GM18498 (cell line): ENCODE measurements around the gene ORC4.
A peak's percentile ranks its signal among the peaks of the same experiment; 100 is the strongest.
"Not testable (repeated sequence)": the region's sequence is repeated elsewhere in the genome, so short reads cannot be mapped to it uniquely, and the experiment has no call there.

Experiments
- ATAC-seq: cut with Tn5 transposase; IDR thresholded peaks from one replicate; pipeline ENCODE4 v1.9.1; 2021; ENCODE audit warnings: mild to moderate bottlenecking, moderate library complexity; ENCODE audit not compliant: unreplicated experiment

The ORC4 gene

GRCh38 chr2:148021059-148021861, 723 bp upstream of the ORC4 start, which contains the start of gene MBD5:
Gene MBD5, plus strand, starts transcription at chr2:148021091.
- ATAC-seq: peak; percentile 48

DNA sequence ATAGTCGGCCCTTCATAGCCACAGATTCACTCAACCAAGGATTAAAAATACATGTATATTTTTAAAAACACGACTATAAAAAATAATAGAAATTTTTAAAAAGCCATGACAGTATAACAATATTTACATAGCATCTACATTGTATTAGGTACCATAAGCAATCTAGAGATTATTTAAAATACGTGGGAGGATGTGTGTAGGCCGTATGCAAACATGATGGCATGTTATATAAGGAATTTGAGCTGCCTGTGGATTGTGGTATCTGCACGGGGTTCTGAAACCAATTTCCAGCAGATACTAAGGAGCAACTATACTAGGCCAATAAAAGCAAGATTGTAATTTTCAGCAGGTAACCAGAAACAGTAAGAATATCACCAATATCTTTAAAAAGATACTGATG, 5.9 kb downstream of the ORC4 start:
- ATAC-seq: no peak

GRCh38 chr2:148013876-148014275, 6.7 kb downstream of the ORC4 start:
- no peak for ATAC-seq

- ATAC-seq: not testable (repeated sequence)
Measured at GRCh38 chr2:148008411-148008810, 12.1 kb downstream of the ORC4 start.

DNA sequence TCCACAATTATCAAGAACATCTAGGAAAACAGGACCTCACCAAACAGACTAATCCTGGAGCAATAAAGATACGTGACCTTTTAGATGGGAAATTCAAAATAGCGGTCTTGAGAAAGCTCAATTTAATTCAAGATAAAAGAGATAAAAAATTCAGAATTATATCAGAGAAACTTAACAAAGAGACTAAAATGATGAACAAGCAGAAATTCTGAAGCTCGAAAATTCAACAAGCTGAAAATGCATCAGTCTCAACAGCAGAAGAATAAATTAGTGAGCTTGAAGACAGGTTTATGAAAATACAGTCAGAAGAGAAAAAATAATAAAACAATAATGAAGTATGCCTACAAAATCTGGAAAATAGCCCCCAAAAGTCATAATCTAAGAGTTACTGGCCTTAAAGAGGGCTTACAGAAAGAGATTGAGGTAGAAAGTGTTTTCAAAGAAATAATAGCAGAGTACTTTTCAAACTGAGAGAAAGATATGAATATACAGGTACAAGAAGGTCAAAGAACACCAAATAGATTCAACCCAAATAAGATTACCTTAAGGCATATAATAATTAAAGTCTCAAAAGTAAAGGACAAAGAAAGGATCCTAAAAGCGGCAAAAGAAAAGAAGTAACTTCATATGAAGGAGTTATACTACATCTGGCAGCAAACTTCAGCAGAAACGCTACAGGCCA, 13.2 kb downstream of the ORC4 start:
- no peak for ATAC-seq

DNA sequence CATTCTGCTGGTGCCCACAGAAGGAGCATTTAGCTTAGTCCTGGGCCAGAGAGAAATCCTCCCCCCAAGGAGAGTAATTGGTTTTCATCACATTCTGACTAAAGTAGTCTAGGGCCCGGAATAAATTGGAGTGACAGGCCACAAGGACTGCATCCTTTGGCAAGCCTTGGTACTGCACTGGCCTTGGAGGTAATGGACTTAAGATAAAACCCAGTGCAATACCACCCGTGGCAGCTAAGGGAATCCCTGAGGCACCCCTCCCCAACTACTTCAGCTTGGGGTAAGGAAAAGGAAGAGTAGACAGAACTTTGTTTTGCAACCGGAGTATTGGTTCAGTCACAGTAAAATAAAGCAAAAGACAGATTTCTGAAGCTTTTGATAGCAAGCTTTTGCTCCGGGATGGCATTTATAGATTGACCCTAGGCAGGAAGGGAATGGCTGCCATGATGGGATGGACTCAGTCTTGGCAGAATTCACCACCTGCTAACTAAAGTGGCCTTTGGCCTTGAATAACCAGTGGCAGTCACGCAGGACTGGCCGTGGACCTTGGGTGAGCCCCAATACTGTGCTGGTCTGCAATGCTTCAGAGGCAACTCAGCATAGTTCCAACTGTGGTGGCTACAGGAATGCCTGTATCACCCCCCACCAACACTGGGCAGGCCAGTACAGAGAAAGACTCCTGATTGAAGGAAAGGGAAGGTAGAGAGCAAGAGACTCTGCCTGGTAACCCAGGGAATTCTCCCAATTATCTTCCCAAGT, 14.1 kb downstream of the ORC4 start:
- ATAC-seq: no peak

DNA sequence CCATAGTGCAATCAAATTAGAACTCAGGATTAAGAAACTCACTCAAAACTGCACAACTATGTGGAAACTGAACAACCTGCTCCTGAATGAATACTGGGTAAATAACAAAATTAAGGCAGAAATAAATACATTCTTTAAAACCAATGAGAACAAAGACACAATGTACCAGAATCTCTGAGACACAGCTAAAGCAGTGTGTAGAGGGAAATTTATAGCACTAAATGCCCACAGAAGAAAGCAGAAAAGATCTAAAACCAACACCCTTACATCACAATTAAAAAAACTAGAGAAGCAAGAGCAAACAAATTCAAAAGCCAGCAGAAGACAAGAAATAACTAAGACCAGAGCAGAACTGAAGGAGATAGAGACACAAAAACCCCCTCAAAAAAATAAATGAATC, 18.1 kb downstream of the ORC4 start:
- ATAC-seq: not testable (repeated sequence)

DNA sequence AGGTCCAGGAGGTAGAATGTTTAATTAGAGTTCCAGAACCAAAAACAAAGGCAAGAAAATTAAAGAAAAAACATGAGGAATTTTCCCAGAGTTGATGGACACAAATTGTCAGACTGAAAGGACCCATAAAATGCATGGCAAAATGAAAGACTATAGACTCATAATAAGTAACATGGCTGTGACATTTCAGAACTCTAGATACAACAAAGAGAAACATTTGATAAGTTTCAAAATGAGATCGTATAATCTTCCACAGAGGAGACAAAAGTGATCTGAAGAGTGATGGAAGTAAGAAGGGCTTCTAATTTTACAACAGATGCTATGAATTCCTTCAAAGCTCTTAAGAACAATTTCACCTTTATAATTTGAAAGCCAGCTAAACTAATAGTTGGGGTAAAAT, 20.4 kb downstream of the ORC4 start:
- ATAC-seq: no peak

DNA sequence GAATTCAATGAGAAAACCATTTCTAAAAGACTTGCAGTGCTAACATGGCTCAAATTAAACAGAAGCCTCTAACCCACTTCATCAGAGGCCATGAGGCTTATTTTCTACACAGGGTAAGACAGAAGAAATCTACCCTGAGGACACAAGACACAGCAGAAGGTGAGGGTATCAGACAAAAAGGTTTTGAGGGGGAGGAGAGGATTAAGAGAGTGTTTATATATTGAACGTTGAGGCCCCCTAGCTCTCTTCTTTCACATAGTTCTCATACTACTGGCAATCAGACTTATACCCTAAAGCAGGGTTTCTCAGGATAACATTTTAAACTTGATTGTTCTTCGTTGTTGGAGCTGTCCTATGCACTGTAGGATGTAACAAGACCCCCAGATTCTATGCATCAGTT, 21.4 kb downstream of the ORC4 start:
- ATAC-seq: no peak

DNA sequence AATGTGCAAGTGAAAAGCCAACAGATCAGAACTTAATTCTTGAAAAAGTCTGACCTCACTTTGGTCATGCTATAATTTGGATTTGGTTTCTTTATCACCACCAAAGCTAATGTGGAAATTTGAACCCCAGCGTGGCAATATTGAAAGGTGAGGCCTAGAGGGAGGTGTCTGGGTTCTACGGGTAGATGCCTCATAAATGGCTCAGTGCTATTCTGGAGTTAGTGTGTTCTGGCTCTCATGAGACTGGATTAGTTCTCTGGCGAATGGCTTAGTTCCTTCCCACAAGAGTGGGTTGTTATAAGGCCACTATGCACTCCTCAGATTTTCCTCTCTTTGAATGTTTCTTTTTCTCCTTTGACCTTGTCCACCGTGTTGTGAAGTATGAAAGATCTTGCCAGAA, 22.3 kb downstream of the ORC4 start:
- ATAC-seq: no peak

DNA sequence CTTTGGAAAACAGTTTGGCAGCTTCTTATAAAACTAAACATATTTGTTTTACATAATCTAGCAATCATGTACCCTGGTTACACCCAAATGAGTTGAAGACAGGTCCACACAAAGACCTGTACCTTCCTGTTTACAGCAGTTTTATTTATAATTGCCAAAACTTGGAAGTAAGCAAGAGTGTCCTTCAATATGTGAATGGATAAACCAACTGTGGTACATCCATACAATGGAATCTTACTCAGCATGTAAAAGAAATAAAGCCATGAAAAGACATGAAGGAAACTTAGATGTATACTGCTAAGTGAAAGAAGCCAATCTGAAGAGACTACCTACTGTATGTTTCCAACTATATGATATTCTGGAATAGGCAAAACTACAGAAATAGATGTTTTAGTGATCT, 23.7 kb downstream of the ORC4 start:
- ATAC-seq: no peak

GRCh38 chr2:147994965-147995364, 25.6 kb downstream of the ORC4 start:
- not testable (repeated sequence) for ATAC-seq

DNA sequence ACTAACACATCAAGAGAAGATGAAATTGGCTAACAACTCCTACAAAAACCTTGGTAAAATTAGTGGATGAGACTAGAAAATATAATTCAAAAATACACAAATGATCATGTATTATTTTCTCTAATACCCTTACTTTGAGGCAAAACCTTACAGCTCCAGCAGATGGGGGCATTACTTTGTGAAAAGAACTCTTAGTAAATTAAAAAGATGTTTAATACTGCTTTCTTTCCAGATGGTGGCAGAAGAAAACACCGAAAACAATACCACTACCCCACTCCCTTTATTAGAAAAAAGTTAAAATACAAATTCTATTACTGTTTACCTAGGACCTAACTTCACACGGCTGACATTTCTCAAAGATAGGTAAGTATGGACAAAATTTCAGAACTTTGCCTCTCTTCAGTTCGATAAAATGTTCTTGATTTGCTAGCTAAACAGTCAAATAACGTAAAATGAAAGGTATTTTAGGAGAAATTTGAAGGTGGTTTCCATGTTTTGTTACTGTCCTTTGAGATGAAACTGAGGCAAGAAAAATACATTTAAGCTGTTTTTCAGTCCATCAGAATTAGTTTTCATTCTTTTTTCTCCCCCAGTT, 30.6 kb downstream of the ORC4 start:
- ATAC-seq: peak; percentile 85

- no peak for ATAC-seq
Measured at GRCh38 chr2:147989102-147989501, 31.4 kb downstream of the ORC4 start.

DNA sequence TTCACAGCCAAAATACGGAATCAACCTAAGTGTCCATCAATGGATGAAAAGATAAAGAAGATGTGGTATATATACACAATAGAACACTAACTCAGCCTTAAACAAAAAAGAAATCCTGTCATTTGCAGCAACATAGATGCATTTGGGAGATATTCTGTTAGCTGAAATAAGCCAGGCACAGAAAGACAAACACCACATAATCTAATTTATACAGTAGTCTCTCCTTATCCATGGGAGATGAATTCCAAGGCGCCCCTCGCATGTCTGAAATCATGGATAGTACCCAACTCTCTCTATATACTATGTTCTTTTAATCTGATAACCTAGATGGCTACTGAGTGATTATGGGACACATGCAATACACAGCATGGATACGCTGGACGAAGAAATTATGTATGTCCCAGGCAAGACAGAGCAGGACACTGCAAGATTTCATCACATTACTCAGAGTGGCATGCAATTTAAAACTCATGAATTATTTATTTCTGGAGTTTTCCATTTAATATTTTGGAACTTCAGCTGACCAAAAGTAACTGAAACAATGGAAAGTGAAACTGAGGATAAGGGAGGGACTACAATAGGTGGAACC, 39.5 kb downstream of the ORC4 start:
- ATAC-seq: no peak

- ATAC-seq: no peak
Measured at GRCh38 chr2:147977679-147978078, 42.9 kb downstream of the ORC4 start.

DNA sequence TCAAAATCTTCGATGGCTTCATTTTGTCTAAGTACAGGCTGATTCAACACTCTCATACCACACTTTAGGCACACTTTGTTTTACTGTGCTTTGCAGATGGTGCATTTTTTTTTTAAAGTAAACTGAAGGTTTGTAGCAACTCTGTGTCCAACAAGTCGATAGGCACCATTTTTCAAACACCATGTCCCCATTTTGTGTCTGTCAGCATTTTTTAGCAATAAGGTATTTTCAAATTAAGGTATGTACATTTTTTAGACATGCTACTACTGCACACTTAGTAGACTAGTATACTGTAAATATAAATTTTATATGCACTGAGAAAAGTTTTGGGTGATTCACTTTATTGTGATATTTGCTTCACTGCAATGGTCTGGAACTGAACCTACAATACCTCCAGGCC, 44.4 kb downstream of the ORC4 start:
- ATAC-seq: no peak

DNA sequence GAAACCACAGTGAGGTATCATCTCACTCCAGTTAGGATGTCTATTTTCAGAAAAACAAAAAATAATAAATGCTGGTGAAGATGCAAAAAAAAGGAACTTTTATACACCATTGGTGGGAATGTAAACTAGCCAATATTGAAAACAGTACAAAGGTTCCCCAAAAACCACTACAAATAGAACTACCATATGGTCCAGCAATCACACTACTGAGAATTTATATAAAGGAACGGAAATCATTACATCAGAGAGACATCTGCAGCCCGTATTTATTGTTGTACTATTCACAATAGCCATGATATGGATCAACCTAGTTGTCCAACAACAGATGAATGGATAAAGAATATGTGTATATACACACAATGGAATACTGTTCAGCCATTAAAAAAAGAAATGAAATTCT, 52.0 kb downstream of the ORC4 start:
- ATAC-seq: no peak

DNA sequence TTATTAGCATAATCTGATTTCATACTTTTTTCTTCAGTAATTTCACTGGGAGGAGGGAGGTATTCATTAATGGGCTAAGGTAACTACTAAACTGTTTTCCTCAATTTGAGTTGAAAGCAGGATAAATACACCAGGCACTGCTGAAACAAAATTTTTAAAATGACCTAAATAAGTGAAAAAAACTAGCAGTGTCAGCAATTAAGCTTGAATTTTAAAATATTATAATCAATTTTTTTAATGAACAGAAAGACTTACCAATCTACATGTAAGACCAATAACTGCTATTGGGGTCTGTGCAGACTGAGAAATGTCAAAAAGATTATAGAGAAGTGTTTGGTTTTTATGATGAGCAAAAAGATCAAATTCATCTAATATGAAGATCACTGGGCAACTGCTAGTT, 68.4 kb downstream of the ORC4 start:
- no peak for ATAC-seq

DNA sequence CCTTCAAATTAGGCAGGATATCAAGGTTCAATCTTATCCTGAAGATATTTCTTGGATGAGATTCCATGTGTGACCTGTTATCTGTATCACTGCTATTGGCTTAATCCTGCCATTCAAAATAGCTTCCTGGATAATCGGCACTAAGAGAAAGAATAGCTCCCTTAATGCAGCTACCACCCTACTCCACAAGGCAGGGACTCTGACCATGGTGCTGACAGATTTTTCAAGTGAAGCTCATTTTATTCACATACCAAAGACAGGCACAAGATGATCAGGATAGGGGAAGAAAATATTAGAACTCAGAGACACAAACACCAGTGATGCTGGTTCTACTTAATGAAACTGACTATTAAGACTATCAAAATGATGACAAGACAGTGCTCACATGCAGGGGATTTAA, 74.9 kb downstream of the ORC4 start:
- ATAC-seq: no peak

DNA sequence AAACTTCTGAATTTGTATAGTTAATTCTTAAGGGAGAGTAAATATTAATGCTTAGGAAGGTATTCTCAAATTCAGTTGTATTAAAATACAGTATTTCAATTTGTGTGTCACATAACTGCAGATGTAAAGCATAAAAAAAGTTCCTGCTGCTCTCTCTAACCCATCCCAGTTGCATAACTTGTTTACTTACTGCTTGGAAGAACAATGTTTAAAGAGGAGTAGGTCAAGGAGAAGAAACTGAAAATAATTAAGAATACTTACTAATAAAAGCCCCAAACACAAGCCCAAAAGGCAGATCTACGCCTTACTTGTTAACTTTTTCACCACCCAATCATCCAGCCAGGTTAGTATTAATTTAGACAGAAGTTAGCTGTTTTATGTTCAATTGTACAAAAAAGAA, 81.2 kb downstream of the ORC4 start:
- no peak for ATAC-seq
